ENCODE data around the gene ERLEC1.

GRCh38 chr2:53813151-53813550 lies 26.3 kb downstream of the ERLEC1 start:
- no peak for TF ChIP-seq CTCF (IDR thresholded peaks at IDR 0.05; ENCODE audit: poor library complexity)
- no peak for TF ChIP-seq EZH2 (IDR thresholded peaks at IDR 0.05; ENCODE audit: borderline replicate concordance)

All from hepatocyte (in vitro differentiated cells).